ENCODE measurements around the gene CBX8. TPM values are rescaled to one million over a fixed set of nuclear protein-coding genes. Genes with fewer than 3 reads are reported as not detected.
A peak's percentile ranks its signal among the peaks of the same experiment; 100 is the strongest.

Gene CBX8
- total and polyA plus RNA-seq, 2 of the 13 experiments (the other 11 are each of a cell fraction or from before 2014, with no cell fraction given) = 0.34 to 12.6 TPM

GRCh38 chr17:79812353-79813258 lies 15.7 kb upstream of the CBX8 start (continued):
- TF ChIP-seq RBFOX2 (IDR thresholded peaks at IDR 0.05; ENCODE audit: low read depth, low read length) (peak; percentile 55; the same call in 1 of the 2 replicates), KIAA2018 (CRISPR knock-in tag; IDR thresholded peaks at IDR 0.05; ENCODE audit: borderline replicate concordance) (no peak), BRD4 (CRISPR knock-in tag; IDR thresholded peaks at IDR 0.05) (peak; percentile 39; the same call in 1 of the 2 replicates), ZNF598 (CRISPR knock-in tag; IDR thresholded peaks at IDR 0.05; ENCODE audit: borderline replicate concordance) (0 out of 2 replicates have a peak, but pooled peaks have one; percentile 21), RELA (CRISPR knock-in tag; IDR thresholded peaks at IDR 0.05) (no peak), ZNF234 (CRISPR knock-in tag; conservative IDR thresholded peaks at IDR 0.05) (no peak), HOXD1 (CRISPR knock-in tag; IDR thresholded peaks at IDR 0.05) (peak; percentile 48; the same call in 1 of the 2 replicates), POGK (CRISPR knock-in tag; conservative IDR thresholded peaks at IDR 0.05) (0 out of 2 replicates have a peak, but pooled peaks have one; percentile 21), MTF1 (CRISPR knock-in tag; IDR thresholded peaks at IDR 0.05) (0 out of 2 replicates have a peak, but pooled peaks have one; percentile 20), ZMYM2 (CRISPR knock-in tag; IDR thresholded peaks at IDR 0.05) (no peak), HNRNPLL (IDR thresholded peaks at IDR 0.05; ENCODE audit: low read depth, low read length, poor library complexity, severe bottlenecking) (peak; percentile 36), RNF2 (conservative IDR thresholded peaks at IDR 0.05; ENCODE audit: low read depth) (peak; percentile 97), ETS1 (CRISPR knock-in tag; IDR thresholded peaks at IDR 0.05) (0 out of 2 replicates have a peak, but pooled peaks have one; percentile 75), SP2 (CRISPR knock-in tag; IDR thresholded peaks at IDR 0.05) (0 out of 2 replicates have a peak, but pooled peaks have one; percentile 18)

Measured in HepG2 (cell line).